Measurements from ENCODE around the gene PDE1A. TPM values are rescaled to one million over a fixed set of nuclear protein-coding genes. Genes with fewer than 3 reads are reported as not detected.

PDE1A gene
- total and polyA plus RNA-seq, 2 of the 13 experiments (the other 11 are each of a cell fraction or from before 2014, with no cell fraction given): not detected

- in situ Hi-C loops (cut with HindIII; ENCODE audit: extremely low pct_ligation_motif_present, low pct_unique_long_range_greater_than_20kb) (loop anchor here (5.0 kb wide), 1 partner anchor 410 kb away; no protein-coding TSS in a partner anchor), intact Hi-C loops (cut with micrococcal nuclease; ENCODE audit: unreplicated experiment) (loop anchor here (2.0 kb wide), 1 partner anchor 55 kb away; no protein-coding TSS in a partner anchor)
- Histone ChIP-seq H2AFZ (ENCODE audit: low read length) (peak overlapping the region; percentile 25), H3K4me2 (ENCODE audit: low read depth, low read length) (no peak overlapping the region), H3K4me3 (replicated peaks in 1 of 3; ENCODE audit: insufficient read depth in 1 of 3, low read depth in 2 of 3, low read length in 3 of 3) (no peak overlapping the region), H3K9me3 (ENCODE audit: low read length) (no peaks in the 10 kb centered on the region), H4K20me1 (ENCODE audit: insufficient read depth, low read length) (no peaks in the 10 kb centered on the region), H3K9ac (ENCODE audit: insufficient read depth, low read depth, low read length) (no peak overlapping the region), H3K79me2 (ENCODE audit: insufficient read depth, low read length) (no peaks in the 10 kb centered on the region), H3K36me3 (replicated peaks in 1 of 2; ENCODE audit: control insufficient read depth in 1 of 2, insufficient read depth in 2 of 2, low read length in 2 of 2) (no peaks in the 10 kb centered on the region), H3K4me1 (ENCODE audit: insufficient read depth, low read length) (peaks cover 7% of the 10 kb centered on the region), H3K27ac (ENCODE audit: extremely low read length, insufficient read depth, low read length) (no peak overlapping the region), H3K27me3 (ENCODE audit: control insufficient read depth in 1 of 2, insufficient read depth in 2 of 2, low read length in 2 of 2) (no peaks in the 10 kb centered on the region)
- whole genome bisulfite sequencing (ENCODE audit: low lambda C conversion rate): 55% methylated on average over 1 of the region's 1 CpG
- TF ChIP-seq ZNF816 (CRISPR knock-in tag; IDR thresholded peaks at IDR 0.05; ENCODE audit: borderline replicate concordance): no peak
- TF ChIP-seq ISX (CRISPR knock-in tag; conservative IDR thresholded peaks at IDR 0.05): no peak
- TF ChIP-seq ATF7 (IDR thresholded peaks at IDR 0.05): peak; percentile 55; the same call in 1 of the 2 replicates
- no peak for TF ChIP-seq ATF7 (CRISPR knock-in tag; IDR thresholded peaks at IDR 0.05)
- no peak for TF ChIP-seq MLXIP (CRISPR knock-in tag; IDR thresholded peaks at IDR 0.05; ENCODE audit: borderline replicate concordance)
- peak; percentile 20; the same call in 1 of the 2 replicates for TF ChIP-seq CREB1 (IDR thresholded peaks at IDR 0.05)
- TF ChIP-seq CREB1 (CRISPR knock-in tag; IDR thresholded peaks at IDR 0.05): no peak
- TF ChIP-seq ZNF331 (CRISPR knock-in tag; IDR thresholded peaks at IDR 0.05): no peak
- ChIA-PET CTCF (ENCODE audit: low intra/inter-chr PET ratio, low total read pairs) (interaction anchor here (0.8 to 2.8 kb wide), 2 partner anchors 408 kb away, joined by 3 to 31 read pairs; no protein-coding TSS in a partner anchor), POLR2A (no interaction called here)
- no peak for DNase-seq (ENCODE audit: low spot score)
- no peak for ATAC-seq
- no peak for FAIRE-seq
- no TSS peak for BruUV-seq (replicated peaks)
Measured at GRCh38 chr2:182241936-182242335, 184.9 kb downstream of the PDE1A start.

All from HepG2 (cell line).